GM20000 (cell line): ENCODE results near the gene THBS4.

Source experiments
- DNase-seq: peaks from one replicate; pipeline ENCODE4 v3.0.0; 2012; ENCODE audit warnings: low spot score
- CTCF ChIP-seq: IDR thresholded peaks from 2 replicates; pipeline ENCODE4 v1.5.1; 2012; ENCODE audit warnings: mild to moderate bottlenecking, control low read depth; ENCODE audit errors: extremely low read depth, missing control alignments

THBS4 gene

GRCh38 chr5:80002677-80003076 is 32.5 kb upstream of the THBS4 start:
- DNase-seq = no peak
- TF ChIP-seq CTCF = no peak

GRCh38 chr5:80008995-80009765 is 26.0 kb upstream of the THBS4 start:
- TF ChIP-seq CTCF = no peak
- DNase-seq = no peak

GRCh38 chr5:80010754-80011392 is 24.3 kb upstream of the THBS4 start:
- no peak for DNase-seq

GRCh38 chr5:80025069-80025468 is 10.1 kb upstream of the THBS4 start:
- no peak for TF ChIP-seq CTCF
- no peak for DNase-seq

More at GRCh38 chr5:80010754-80011392, 24.3 kb upstream of the THBS4 start:
- TF ChIP-seq CTCF = no peak

GRCh38 chr5:80026841-80027240 is 8.3 kb upstream of the THBS4 start:
- TF ChIP-seq CTCF = no peak
- DNase-seq = no peak

- no peak for TF ChIP-seq CTCF
- DNase-seq = no peak
Observed at GRCh38 chr5:80031109-80031508, 4.0 kb upstream of the THBS4 start.

- DNase-seq = no peak
- no peak for TF ChIP-seq CTCF
Observed at GRCh38 chr5:80033513-80033912, 1.6 kb upstream of the THBS4 start.
